H9 (cell line): ENCODE results near the gene EML5. TPM values are rescaled to one million over a fixed set of nuclear protein-coding genes. Genes with fewer than 3 reads are reported as not detected.

Experiments
- DNase-seq: peaks from one replicate; pipeline ENCODE4 v3.0.0-alpha.2; 2017
- H2AFZ ChIP-seq: one replicate; pipeline ENCODE4 v1.6.1; 2013; ENCODE audit warnings: mild to moderate bottlenecking, low read length, control low read depth, moderate library complexity
- H2AK5ac ChIP-seq: 2 replicates; pipeline ENCODE4 v1.6.1; 2013; ENCODE audit warnings: low read length, control low read depth, mixed read lengths; ENCODE audit not compliant: insufficient read length
- H2BK120ac ChIP-seq: one replicate; pipeline ENCODE4 v1.6.1; 2013; ENCODE audit warnings: low read depth, mild to moderate bottlenecking, low read length, control low read depth, inconsistent platforms; ENCODE audit not compliant: poor library complexity, severe bottlenecking
- H2BK12ac ChIP-seq: 2 replicates; pipeline ENCODE4 v1.6.1; 2013; ENCODE audit warnings: low read length, control low read depth, mixed read lengths, low read depth; ENCODE audit not compliant: insufficient read length
- H2BK15ac ChIP-seq: 2 replicates; pipeline ENCODE4 v1.6.1; 2013; ENCODE audit warnings: low read depth, low read length, control low read depth
- H2BK20ac ChIP-seq: one replicate; pipeline ENCODE4 v1.6.1; 2013; ENCODE audit warnings: low read depth, mild to moderate bottlenecking, low read length, control low read depth, inconsistent platforms; ENCODE audit not compliant: poor library complexity, severe bottlenecking
- H2BK5ac ChIP-seq: 2 replicates; pipeline ENCODE4 v1.6.1; 2013; ENCODE audit warnings: low read length, control low read depth, mixed read lengths; ENCODE audit not compliant: insufficient read length
- H3K14ac ChIP-seq: 2 replicates; pipeline ENCODE4 v1.6.1; 2013; ENCODE audit warnings: low read length, control low read depth; ENCODE audit not compliant: insufficient read depth
- H3K18ac ChIP-seq: 2 replicates; pipeline ENCODE4 v1.6.1; 2013; ENCODE audit warnings: low read depth, mild to moderate bottlenecking, mixed read lengths, low read length, control low read depth; ENCODE audit not compliant: insufficient read length
- H3K23ac ChIP-seq: 2 replicates; pipeline ENCODE4 v1.6.1; 2013; ENCODE audit warnings: low read length, control low read depth, mixed read lengths, low read depth; ENCODE audit not compliant: insufficient read length
- H3K23me2 ChIP-seq: 2 replicates; pipeline ENCODE4 v1.6.1; 2013; ENCODE audit warnings: low read depth, mild to moderate bottlenecking, mixed read lengths, low read length, control low read depth; ENCODE audit not compliant: insufficient read length, poor library complexity, severe bottlenecking
- H3K27ac ChIP-seq: 2 replicates; pipeline ENCODE4 v1.5.1; 2013; ENCODE audit warnings: low read length, control low read depth, mixed read lengths, low read depth; ENCODE audit not compliant: insufficient read length
- H3K27me3 ChIP-seq: 2 replicates; pipeline ENCODE4 v1.6.1; 2013; ENCODE audit warnings: low read length, control low read depth, inconsistent platforms; ENCODE audit not compliant: insufficient read depth
- H3K4ac ChIP-seq: 2 replicates; pipeline ENCODE4 v1.6.1; 2013; ENCODE audit warnings: low read depth, mild to moderate bottlenecking, control low read depth, inconsistent platforms, low read length, moderate library complexity
- H3K4me1 ChIP-seq: 2 replicates; pipeline ENCODE4 v1.6.1; 2013; ENCODE audit warnings: low read length, control low read depth, inconsistent platforms; ENCODE audit not compliant: insufficient read depth
- H3K4me2 ChIP-seq: 2 replicates; pipeline ENCODE4 v1.6.1; 2013; ENCODE audit warnings: low read length, control low read depth, mixed read lengths; ENCODE audit not compliant: insufficient read length, insufficient read depth
- H3K56ac ChIP-seq: 2 replicates; pipeline ENCODE4 v1.6.1; 2013; ENCODE audit warnings: low read depth, mild to moderate bottlenecking, mixed read lengths, low read length, control low read depth; ENCODE audit not compliant: insufficient read length
- H3K79me1 ChIP-seq: 2 replicates; pipeline ENCODE4 v1.6.1; 2013; ENCODE audit warnings: low read depth, mild to moderate bottlenecking, moderate library complexity, low read length, control low read depth, inconsistent platforms; ENCODE audit not compliant: insufficient read depth, poor library complexity, severe bottlenecking
- H3K79me2 ChIP-seq: 2 replicates; pipeline ENCODE4 v1.6.1; 2013; ENCODE audit warnings: low read length, control low read depth, inconsistent platforms; ENCODE audit not compliant: insufficient read depth
- H3K9ac ChIP-seq: 2 replicates; pipeline ENCODE4 v1.6.1; 2013; ENCODE audit warnings: low read length, control low read depth, mixed read lengths; ENCODE audit not compliant: insufficient read length; ENCODE audit errors: extremely low read depth
- H3K9me3 ChIP-seq: one replicate; pipeline ENCODE4 v1.6.1; 2013; ENCODE audit warnings: low read depth, low read length, inconsistent platforms; ENCODE audit not compliant: control insufficient read depth
- H3T11ph ChIP-seq: one replicate; pipeline ENCODE4 v1.6.1; 2013; ENCODE audit warnings: mild to moderate bottlenecking, low read length, control low read depth, inconsistent platforms
- H4K20me1 ChIP-seq: one replicate; pipeline ENCODE4 v1.6.1; 2013; ENCODE audit not compliant: control insufficient read depth, insufficient read length, insufficient read depth
- H4K5ac ChIP-seq: 2 replicates; pipeline ENCODE4 v1.6.1; 2013; ENCODE audit warnings: low read depth, mild to moderate bottlenecking, mixed read lengths, low read length, control low read depth; ENCODE audit not compliant: insufficient read length
- H4K8ac ChIP-seq: replicated peaks from 2 replicates; pipeline ENCODE4 v1.6.1; 2013; ENCODE audit warnings: low read length, control low read depth, mixed read lengths, low read depth; ENCODE audit not compliant: insufficient read length
- H4K91ac ChIP-seq: 2 replicates; pipeline ENCODE4 v1.6.1; 2013; ENCODE audit warnings: low read depth, mild to moderate bottlenecking, moderate library complexity, mixed read lengths, low read length, control low read depth; ENCODE audit not compliant: insufficient read length
- H3K27ac Mint-ChIP-seq, 3 experiments: 2 replicates in 2 of 3; 3 replicates in 1 of 3; pipeline ENCODE4 v1.8.0; 2020 to 2021; ENCODE audit warnings: mixed read lengths in 3 of 3, mild to moderate bottlenecking in 1 of 3, moderate library complexity in 1 of 3
- H3K27me3 Mint-ChIP-seq: 2 replicates; pipeline ENCODE4 v1.8.0; 2021; ENCODE audit warnings: low read depth, mild to moderate bottlenecking, moderate library complexity, mixed read lengths
- H3K36me3 Mint-ChIP-seq, 3 experiments: 2 replicates in 2 of 3; 3 replicates in 1 of 3; pipeline ENCODE4 v1.8.0; 2020 to 2021; ENCODE audit warnings: low read depth in 3 of 3, mixed read lengths in 3 of 3; ENCODE audit not compliant: insufficient read depth in 1 of 3
- H3K4me1 Mint-ChIP-seq, 2 experiments: 2 replicates each; pipeline ENCODE4 v1.8.0; 2020; ENCODE audit warnings: mixed read lengths in 2 of 2
- H3K4me3 Mint-ChIP-seq, 2 experiments: 2 replicates in 1 of 2; 3 replicates in 1 of 2; pipeline ENCODE4 v1.8.0; 2020 to 2021; ENCODE audit warnings: mild to moderate bottlenecking in 2 of 2, mixed read lengths in 2 of 2, moderate library complexity in 1 of 2
- H3K9me3 Mint-ChIP-seq, 2 experiments: 2 replicates in 1 of 2; 3 replicates in 1 of 2; pipeline ENCODE4 v1.8.0; 2020; ENCODE audit warnings: mild to moderate bottlenecking in 2 of 2, mixed read lengths in 2 of 2, moderate library complexity in 1 of 2
- WGBS: extraction: QIAGEN DNeasy Blood & Tissue Kit; methylation state at CpG from one replicate; pipeline ENCODE4 v1.1.7; 2013; ENCODE audit warnings: missing lambda C conversion rate, low lambda C conversion rate, mixed read lengths; ENCODE audit not compliant: insufficient read length; ENCODE audit errors: extremely low coverage; 5-methylcytosine and 5-hydroxymethylcytosine counted together
- total RNA-seq: library from RNA; stranded (reverse); gene quantifications from 2 replicates; pipeline ENCODE4 v1.2.1, GENCODE V29; 2021
- TF ChIP-seq, protein P1 (sequence below): fragments of 200-600 bp; sonication (generic); conservative IDR thresholded peaks from 3 replicates; pipeline ENCODE4 v1.8.0; 2021; ENCODE audit warnings: antibody characterized with exemption, mild to moderate bottlenecking

The EML5 gene
- total RNA-seq, 1 experiment from 2014 or later, result 0.81 TPM

DNA sequence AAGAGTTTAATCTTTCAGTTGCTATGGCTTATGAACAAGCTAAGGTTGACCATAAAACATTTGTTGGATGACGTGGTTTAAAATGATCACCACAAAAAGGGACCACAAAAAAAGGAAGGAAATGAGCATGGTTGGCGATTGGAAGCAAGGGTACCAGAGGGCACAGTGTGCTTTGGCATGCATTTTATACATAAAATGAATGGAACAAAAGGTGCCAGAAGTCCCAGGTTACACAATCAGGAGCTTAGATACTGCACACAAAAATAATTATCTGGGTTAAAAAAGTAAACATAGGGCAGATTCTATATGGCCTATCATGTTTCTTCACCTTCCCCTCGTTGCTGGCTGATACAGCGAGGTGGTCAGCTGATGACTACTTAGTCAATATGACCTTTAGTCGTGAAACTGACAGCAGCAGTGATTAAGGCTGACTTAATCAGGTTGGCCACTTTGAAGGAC, 179.2 kb downstream of the EML5 start:
- H3K27ac ChIP-seq, result no peak overlapping the region
- no peaks in the 10 kb centered on the region for H3K9me3 Mint-ChIP-seq
- TF ChIP-seq, protein P1, sequence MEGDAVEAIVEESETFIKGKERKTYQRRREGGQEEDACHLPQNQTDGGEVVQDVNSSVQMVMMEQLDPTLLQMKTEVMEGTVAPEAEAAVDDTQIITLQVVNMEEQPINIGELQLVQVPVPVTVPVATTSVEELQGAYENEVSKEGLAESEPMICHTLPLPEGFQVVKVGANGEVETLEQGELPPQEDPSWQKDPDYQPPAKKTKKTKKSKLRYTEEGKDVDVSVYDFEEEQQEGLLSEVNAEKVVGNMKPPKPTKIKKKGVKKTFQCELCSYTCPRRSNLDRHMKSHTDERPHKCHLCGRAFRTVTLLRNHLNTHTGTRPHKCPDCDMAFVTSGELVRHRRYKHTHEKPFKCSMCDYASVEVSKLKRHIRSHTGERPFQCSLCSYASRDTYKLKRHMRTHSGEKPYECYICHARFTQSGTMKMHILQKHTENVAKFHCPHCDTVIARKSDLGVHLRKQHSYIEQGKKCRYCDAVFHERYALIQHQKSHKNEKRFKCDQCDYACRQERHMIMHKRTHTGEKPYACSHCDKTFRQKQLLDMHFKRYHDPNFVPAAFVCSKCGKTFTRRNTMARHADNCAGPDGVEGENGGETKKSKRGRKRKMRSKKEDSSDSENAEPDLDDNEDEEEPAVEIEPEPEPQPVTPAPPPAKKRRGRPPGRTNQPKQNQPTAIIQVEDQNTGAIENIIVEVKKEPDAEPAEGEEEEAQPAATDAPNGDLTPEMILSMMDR, result no peak
- no peak overlapping the region for H3K4ac ChIP-seq
- no peak overlapping the region for H3T11ph ChIP-seq
- no peaks in the 10 kb centered on the region for H3K23me2 ChIP-seq
- no peaks in the 10 kb centered on the region for H4K20me1 ChIP-seq
- H3K27me3 ChIP-seq, result no peaks in the 10 kb centered on the region
- H3K4me1 ChIP-seq, result no peaks in the 10 kb centered on the region; the same call in none of the 2 replicates
- no peak for DNase-seq
- H3K27ac Mint-ChIP-seq, result no peak overlapping the region
- H2AK5ac ChIP-seq, result no peak overlapping the region
- no peak overlapping the region for H3K4me3 Mint-ChIP-seq
- H3K14ac ChIP-seq, result no peak overlapping the region
- H2BK20ac ChIP-seq, result no peak overlapping the region
- no peak overlapping the region for H2BK5ac ChIP-seq
- no CpG with 5 or more reads among the region's 5 CpGs for WGBS
- H3K56ac ChIP-seq, result no peak overlapping the region
- H3K79me2 ChIP-seq, result no peaks in the 10 kb centered on the region
- no peak overlapping the region for H4K5ac ChIP-seq
- no peak overlapping the region for H4K91ac ChIP-seq
- no peak overlapping the region for H2BK120ac ChIP-seq
- no peaks in the 10 kb centered on the region for H3K79me1 ChIP-seq
- no peak overlapping the region for H3K18ac ChIP-seq
- no peaks in the 10 kb centered on the region for H3K27me3 Mint-ChIP-seq
- no peak overlapping the region for H2BK12ac ChIP-seq
- H3K9me3 ChIP-seq, result no peaks in the 10 kb centered on the region
- no peak overlapping the region for H2BK15ac ChIP-seq
- no peak overlapping the region for H3K23ac ChIP-seq
- no peak overlapping the region for H3K9ac ChIP-seq
- H4K8ac ChIP-seq, result no peak overlapping the region
- peaks cover 13 to 14% of the 10 kb centered on the region in 2 experiments for H3K4me1 Mint-ChIP-seq
- H3K4me2 ChIP-seq, result no peak overlapping the region
- no peak overlapping the region for H2AFZ ChIP-seq
- H3K36me3 Mint-ChIP-seq, result peaks cover 28 to 53% (median 49%) of the 10 kb centered on the region in 3 experiments; a peak in 6 of 7 replicates
